Loucy (cell line): ENCODE data around the gene MOSPD3.

Source experiments
- H2AFZ ChIP-seq: fragments of 200-600 bp; sonication (generic); 2 replicates; pipeline ENCODE4 v1.6.0; 2016; ENCODE audit warnings: antibody characterized with exemption, mild to moderate bottlenecking, low read length, moderate library complexity
- H3F3A ChIP-seq: fragments of 200-600 bp; 2 replicates; pipeline ENCODE4 v1.6.0; 2016; ENCODE audit warnings: antibody characterized with exemption, low read depth, mild to moderate bottlenecking
- H3K27me3 ChIP-seq: fragments of 200-600 bp; sonication (generic); 2 replicates; pipeline ENCODE4 v1.6.1; 2014; ENCODE audit warnings: low read length, mild to moderate bottlenecking; ENCODE audit not compliant: insufficient read depth, poor library complexity, severe bottlenecking
- H3K36me3 ChIP-seq: fragments of 200-600 bp; sonication (generic); 2 replicates; pipeline ENCODE4 v1.6.1; 2016; ENCODE audit warnings: low read length; ENCODE audit not compliant: insufficient read depth
- H3K4me1 ChIP-seq: fragments of 200-600 bp; sonication (generic); 2 replicates; pipeline ENCODE4 v1.5.1; 2014; ENCODE audit warnings: low read length, mild to moderate bottlenecking; ENCODE audit not compliant: insufficient read depth, poor library complexity, severe bottlenecking
- H3K4me2 ChIP-seq: fragments of 200-600 bp; sonication (generic); 2 replicates; pipeline ENCODE4 v1.6.0; 2014; ENCODE audit warnings: antibody characterized with exemption, low read length, low read depth, mild to moderate bottlenecking; ENCODE audit not compliant: poor library complexity, severe bottlenecking
- H3K4me3 ChIP-seq: fragments of 200-600 bp; sonication (generic); 2 replicates; pipeline ENCODE4 v1.5.1; 2014; ENCODE audit warnings: low read length, mild to moderate bottlenecking, mixed read lengths; ENCODE audit not compliant: poor library complexity, severe bottlenecking
- H3K79me2 ChIP-seq: fragments of 200-600 bp; sonication (generic); 2 replicates; pipeline ENCODE4 v1.6.1; 2014; ENCODE audit warnings: low read length; ENCODE audit not compliant: insufficient read depth
- H3K9ac ChIP-seq: fragments of 200-600 bp; sonication (generic); 2 replicates; pipeline ENCODE4 v1.6.0; 2014; ENCODE audit warnings: mild to moderate bottlenecking, low read depth, low read length, moderate library complexity; ENCODE audit not compliant: poor library complexity, severe bottlenecking
- H3K9me2 ChIP-seq: fragments of 200-600 bp; sonication (generic); replicated peaks from 2 replicates; pipeline ENCODE4 v1.6.1; 2016; ENCODE audit warnings: low read depth, low read length, mixed read lengths
- H3K9me3 ChIP-seq: fragments of 200-600 bp; sonication (generic); 2 replicates; pipeline ENCODE4 v1.6.1; 2014; ENCODE audit warnings: mild to moderate bottlenecking, antibody characterized with exemption, low read length, low read depth; ENCODE audit not compliant: insufficient read depth
- H4K20me1 ChIP-seq: fragments of 200-600 bp; sonication (generic); 2 replicates; pipeline ENCODE4 v1.6.0; 2014; ENCODE audit warnings: antibody characterized with exemption, low read length, mild to moderate bottlenecking; ENCODE audit not compliant: insufficient read depth, poor library complexity, severe bottlenecking
- EZH2phosphoT487 ChIP-seq: fragments of 200-600 bp; IDR thresholded peaks from 2 replicates; pipeline ENCODE4 v1.6.1; 2018; ENCODE audit warnings: antibody characterized with exemption, mild to moderate bottlenecking, moderate library complexity, borderline replicate concordance
- TF ChIP-seq, protein P1 (sequence below): fragments of 200-600 bp; sonication (generic); conservative IDR thresholded peaks from 2 replicates; pipeline ENCODE4 v1.5.1; 2014; ENCODE audit warnings: mild to moderate bottlenecking, antibody characterized with exemption, low read length

Gene MOSPD3

GRCh38 chr7:100583132-100584053 is 28.9 kb upstream of the MOSPD3 start:
- Histone ChIP-seq H3K4me2 (peak overlapping the region; percentile 99), H3K9me2 (no peaks in the 10 kb centered on the region), H3K4me1 (peaks cover 19% of the 10 kb centered on the region), H3K9me3 (no peaks in the 10 kb centered on the region), H3K27me3 (no peaks in the 10 kb centered on the region), H3K36me3 (peaks cover 37% of the 10 kb centered on the region; the same call in 1 of the 2 replicates), H3K9ac (peak overlapping the region; percentile 96), H4K20me1 (peaks cover 45% of the 10 kb centered on the region), H3K4me3 (peak overlapping the region; percentile 97), H3K79me2 (peaks cover 58% of the 10 kb centered on the region), H2AFZ (no peak overlapping the region; the same call in 1 of the 2 replicates), H3F3A (peaks cover 8% of the 10 kb centered on the region; the same call in 1 of the 2 replicates)
- no peak for TF ChIP-seq EZH2phosphoT487
- TF ChIP-seq, protein P1, sequence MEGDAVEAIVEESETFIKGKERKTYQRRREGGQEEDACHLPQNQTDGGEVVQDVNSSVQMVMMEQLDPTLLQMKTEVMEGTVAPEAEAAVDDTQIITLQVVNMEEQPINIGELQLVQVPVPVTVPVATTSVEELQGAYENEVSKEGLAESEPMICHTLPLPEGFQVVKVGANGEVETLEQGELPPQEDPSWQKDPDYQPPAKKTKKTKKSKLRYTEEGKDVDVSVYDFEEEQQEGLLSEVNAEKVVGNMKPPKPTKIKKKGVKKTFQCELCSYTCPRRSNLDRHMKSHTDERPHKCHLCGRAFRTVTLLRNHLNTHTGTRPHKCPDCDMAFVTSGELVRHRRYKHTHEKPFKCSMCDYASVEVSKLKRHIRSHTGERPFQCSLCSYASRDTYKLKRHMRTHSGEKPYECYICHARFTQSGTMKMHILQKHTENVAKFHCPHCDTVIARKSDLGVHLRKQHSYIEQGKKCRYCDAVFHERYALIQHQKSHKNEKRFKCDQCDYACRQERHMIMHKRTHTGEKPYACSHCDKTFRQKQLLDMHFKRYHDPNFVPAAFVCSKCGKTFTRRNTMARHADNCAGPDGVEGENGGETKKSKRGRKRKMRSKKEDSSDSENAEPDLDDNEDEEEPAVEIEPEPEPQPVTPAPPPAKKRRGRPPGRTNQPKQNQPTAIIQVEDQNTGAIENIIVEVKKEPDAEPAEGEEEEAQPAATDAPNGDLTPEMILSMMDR: no peak

- H3K9me3 ChIP-seq: no peaks in the 10 kb centered on the region
- no peak overlapping the region; the same call in 1 of the 2 replicates for H2AFZ ChIP-seq
- peaks cover 19% of the 10 kb centered on the region for H3K4me1 ChIP-seq
- peaks cover 45% of the 10 kb centered on the region for H4K20me1 ChIP-seq
- H3K4me2 ChIP-seq: peak overlapping the region; percentile 99
- peaks cover 30% of the 10 kb centered on the region; the same call in 1 of the 2 replicates for H3K36me3 ChIP-seq
- no peaks in the 10 kb centered on the region for H3K9me2 ChIP-seq
- H3F3A ChIP-seq: peaks cover 8% of the 10 kb centered on the region; the same call in 1 of the 2 replicates
- H3K27me3 ChIP-seq: no peaks in the 10 kb centered on the region
- TF ChIP-seq, protein P1: no peak
- TF ChIP-seq EZH2phosphoT487: no peak
- peak overlapping the region; percentile 96 for H3K9ac ChIP-seq
- H3K4me3 ChIP-seq: peak overlapping the region; percentile 97
- peaks cover 58% of the 10 kb centered on the region for H3K79me2 ChIP-seq
Observed at GRCh38 chr7:100584054-100584682, 28.2 kb upstream of the MOSPD3 start.

- H3K4me3 ChIP-seq: peak overlapping the region; percentile 97
- peak overlapping the region; percentile 96 for H3K9ac ChIP-seq
- TF ChIP-seq, protein P1: no peak
- no peak for TF ChIP-seq EZH2phosphoT487
- H3K4me2 ChIP-seq: peak overlapping the region; percentile 99
- no peaks in the 10 kb centered on the region for H3K9me3 ChIP-seq
- H3K79me2 ChIP-seq: peaks cover 58% of the 10 kb centered on the region
- H3F3A ChIP-seq: peaks cover 8% of the 10 kb centered on the region; the same call in 1 of the 2 replicates
- peaks cover 23% of the 10 kb centered on the region; the same call in 1 of the 2 replicates for H3K36me3 ChIP-seq
- H3K4me1 ChIP-seq: peaks cover 19% of the 10 kb centered on the region
- no peaks in the 10 kb centered on the region for H3K27me3 ChIP-seq
- peaks cover 45% of the 10 kb centered on the region for H4K20me1 ChIP-seq
- no peaks in the 10 kb centered on the region for H3K9me2 ChIP-seq
- H2AFZ ChIP-seq: no peak overlapping the region
Observed at GRCh38 chr7:100584683-100585510, 27.4 kb upstream of the MOSPD3 start.
